IPS-20b (cell line): Measurements from ENCODE around the gene INHBC.
"Not testable (repeated sequence)": the region's sequence is repeated elsewhere in the genome, so short reads cannot be mapped to it uniquely, and the experiment has no call there.

Experiments used
- H3K27ac ChIP-seq: one replicate; pipeline ENCODE4 v1.5.1; 2013; ENCODE audit warnings: low read length
- H3K27me3 ChIP-seq: 2 replicates; pipeline ENCODE4 v1.6.1; 2013; ENCODE audit warnings: mild to moderate bottlenecking, low read length, inconsistent platforms; ENCODE audit not compliant: insufficient read depth
- H3K36me3 ChIP-seq: 2 replicates; pipeline ENCODE4 v1.6.1; 2013; ENCODE audit warnings: low read depth, mild to moderate bottlenecking, inconsistent platforms, low read length, moderate library complexity; ENCODE audit not compliant: insufficient read depth
- H3K4me1 ChIP-seq: 2 replicates; pipeline ENCODE4 v1.6.1; 2013; ENCODE audit warnings: mild to moderate bottlenecking, control low read depth, inconsistent platforms, low read length, moderate library complexity; ENCODE audit not compliant: insufficient read depth
- H3K4me3 ChIP-seq: 2 replicates; pipeline ENCODE4 v1.5.1; 2013; ENCODE audit warnings: mild to moderate bottlenecking, low read length, inconsistent platforms
- H3K9ac ChIP-seq: 2 replicates; pipeline ENCODE4 v1.6.1; 2013; ENCODE audit warnings: low read depth, mild to moderate bottlenecking, inconsistent platforms, low read length, moderate library complexity
- H3K9me3 ChIP-seq: 2 replicates; pipeline ENCODE4 v1.6.1; 2013; ENCODE audit warnings: mild to moderate bottlenecking, low read depth, low read length, inconsistent platforms; ENCODE audit not compliant: insufficient read depth

Gene INHBC

GRCh38 chr12:57495051-57495701, 60.6 kb downstream of the INHBC start:
- not testable (repeated sequence) for H3K9ac ChIP-seq, H3K9me3 ChIP-seq, H3K27me3 ChIP-seq, H3K27ac ChIP-seq, H3K4me1 ChIP-seq, H3K4me3 ChIP-seq
- H3K36me3 ChIP-seq = peaks cover 73% of the 10 kb centered on the region

- no peaks in the 10 kb centered on the region for H3K27me3 ChIP-seq
- peaks cover 73% of the 10 kb centered on the region for H3K36me3 ChIP-seq
- H3K9me3 ChIP-seq = peaks cover 3% of the 10 kb centered on the region; the same call in 1 of the 2 replicates
- no peak overlapping the region for H3K27ac ChIP-seq
- H3K4me1 ChIP-seq = no peaks in the 10 kb centered on the region
- H3K4me3 ChIP-seq = no peak overlapping the region
- no peak overlapping the region for H3K9ac ChIP-seq
These were observed 62.2 kb downstream of the INHBC start for GRCh38 chr12:57496822-57497221.

GRCh38 chr12:57497223-57498131, 62.9 kb downstream of the INHBC start:
- H3K27ac ChIP-seq = no peak overlapping the region
- peaks cover 3% of the 10 kb centered on the region; the same call in 1 of the 2 replicates for H3K9me3 ChIP-seq
- H3K27me3 ChIP-seq = no peaks in the 10 kb centered on the region
- no peaks in the 10 kb centered on the region for H3K4me1 ChIP-seq
- peaks cover 74% of the 10 kb centered on the region for H3K36me3 ChIP-seq
- H3K9ac ChIP-seq = no peak overlapping the region
- H3K4me3 ChIP-seq = no peak overlapping the region

- Histone ChIP-seq H3K9ac (no peak overlapping the region), H3K4me3 (no peak overlapping the region), H3K27me3 (no peaks in the 10 kb centered on the region), H3K36me3 (peaks cover 74% of the 10 kb centered on the region), H3K9me3 (no peaks in the 10 kb centered on the region), H3K27ac (no peak overlapping the region), H3K4me1 (no peaks in the 10 kb centered on the region)
These were observed 63.5 kb downstream of the INHBC start for GRCh38 chr12:57498132-57498502.

- no peak overlapping the region for H3K9ac ChIP-seq
- no peaks in the 10 kb centered on the region for H3K27me3 ChIP-seq
- H3K9me3 ChIP-seq = no peaks in the 10 kb centered on the region
- no peaks in the 10 kb centered on the region for H3K4me1 ChIP-seq
- H3K27ac ChIP-seq = no peak overlapping the region
- H3K4me3 ChIP-seq = no peak overlapping the region
- H3K36me3 ChIP-seq = peaks cover 79% of the 10 kb centered on the region
These were observed 64.0 kb downstream of the INHBC start for GRCh38 chr12:57498571-57498970.

- Histone ChIP-seq H3K4me3 (no peak overlapping the region), H3K4me1 (no peaks in the 10 kb centered on the region), H3K9ac (no peak overlapping the region), H3K27ac (no peak overlapping the region), H3K9me3 (no peaks in the 10 kb centered on the region), H3K27me3 (no peaks in the 10 kb centered on the region), H3K36me3 (peaks cover 91% of the 10 kb centered on the region)
These were observed 65.6 kb downstream of the INHBC start for GRCh38 chr12:57500213-57500612.
